Activated CD4-positive, alpha-beta T cell treated with anti-CD3 and anti-CD28 coated beads, Interleukin-2, amount 50 U/mL, for 24 hours (primary cell): ENCODE data around the gene ARHGAP6.
"Not testable (repeated sequence)": the region's sequence is repeated elsewhere in the genome, so short reads cannot be mapped to it uniquely, and the experiment has no call there.

Experiments used
- DNase-seq, 2 donors: peaks; one replicate each; pipeline ENCODE4 v3.0.0-alpha.2; 2020; ENCODE audit warnings: low read depth in 1 of 2, low spot score in 1 of 2

The ARHGAP6 gene

GRCh38 chrX:11257290-11257689, 408.4 kb downstream of the ARHGAP6 start:
- no peak for DNase-seq

- DNase-seq: no peak
These were observed 411.2 kb downstream of the ARHGAP6 start for GRCh38 chrX:11254417-11255109.

GRCh38 chrX:11244636-11245035, 421.1 kb downstream of the ARHGAP6 start:
- DNase-seq: no peak

GRCh38 chrX:11242704-11243103, 423.0 kb downstream of the ARHGAP6 start:
- DNase-seq: no peak

- no peak for DNase-seq
These were observed 424.0 kb downstream of the ARHGAP6 start for GRCh38 chrX:11241720-11242119.

DNA sequence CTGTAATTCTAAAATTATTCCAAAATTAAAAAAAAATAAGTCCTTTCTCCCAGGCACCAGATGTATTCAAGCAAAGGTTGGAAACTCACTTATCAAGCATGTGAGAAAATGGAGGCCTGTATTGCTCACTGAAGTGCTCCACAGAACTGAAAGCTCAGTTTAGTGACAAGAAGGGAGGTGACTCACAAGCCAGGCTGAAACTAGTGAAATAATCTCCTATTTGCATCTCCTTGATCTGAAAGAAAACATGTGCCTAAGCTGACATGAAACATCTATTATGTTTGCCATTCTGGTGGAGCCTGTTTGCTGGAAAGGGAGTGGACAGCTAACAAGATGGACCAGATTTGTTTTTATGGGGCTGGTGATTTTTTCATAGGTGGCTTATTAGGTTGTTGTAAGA, 426.5 kb downstream of the ARHGAP6 start:
- no peak for DNase-seq

- not testable (repeated sequence) for DNase-seq
These were observed 430.3 kb downstream of the ARHGAP6 start for GRCh38 chrX:11235377-11235776.

DNA sequence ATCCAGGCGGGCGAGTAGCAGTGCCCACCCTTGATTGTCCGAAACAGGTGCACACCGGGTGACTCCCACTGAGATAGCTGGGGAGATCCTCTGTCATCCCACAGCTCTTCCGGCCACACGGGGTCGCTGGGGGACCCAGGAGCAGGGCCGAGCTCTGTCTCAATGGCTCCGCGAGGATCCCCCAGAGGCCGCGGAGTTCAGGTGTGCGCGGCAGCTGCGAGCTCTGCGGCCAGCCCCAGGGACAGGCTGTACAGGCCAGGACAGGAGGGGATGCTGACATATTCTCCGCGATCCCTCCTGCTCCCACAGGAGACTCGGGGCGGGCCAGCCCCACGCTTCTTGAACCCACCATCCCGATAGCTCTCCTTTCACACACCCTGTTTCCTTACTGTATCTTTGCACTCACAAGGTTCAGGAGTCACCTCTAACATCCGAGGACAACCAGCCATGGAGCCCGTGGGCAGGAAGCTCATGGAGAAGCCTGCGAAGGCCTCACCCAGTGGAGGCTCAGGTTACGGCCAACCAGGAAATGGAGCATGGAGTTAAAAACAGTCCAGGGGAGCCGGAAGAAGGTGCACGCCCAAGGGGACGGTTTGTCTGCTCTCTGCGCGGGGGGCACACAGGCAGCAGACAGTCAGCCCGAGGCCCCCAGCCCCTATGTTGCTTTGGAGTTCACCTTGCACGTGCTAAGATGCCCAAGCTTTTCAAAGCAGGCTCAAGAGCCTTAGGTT, 450.4 kb downstream of the ARHGAP6 start:
- no peak for DNase-seq

DNA sequence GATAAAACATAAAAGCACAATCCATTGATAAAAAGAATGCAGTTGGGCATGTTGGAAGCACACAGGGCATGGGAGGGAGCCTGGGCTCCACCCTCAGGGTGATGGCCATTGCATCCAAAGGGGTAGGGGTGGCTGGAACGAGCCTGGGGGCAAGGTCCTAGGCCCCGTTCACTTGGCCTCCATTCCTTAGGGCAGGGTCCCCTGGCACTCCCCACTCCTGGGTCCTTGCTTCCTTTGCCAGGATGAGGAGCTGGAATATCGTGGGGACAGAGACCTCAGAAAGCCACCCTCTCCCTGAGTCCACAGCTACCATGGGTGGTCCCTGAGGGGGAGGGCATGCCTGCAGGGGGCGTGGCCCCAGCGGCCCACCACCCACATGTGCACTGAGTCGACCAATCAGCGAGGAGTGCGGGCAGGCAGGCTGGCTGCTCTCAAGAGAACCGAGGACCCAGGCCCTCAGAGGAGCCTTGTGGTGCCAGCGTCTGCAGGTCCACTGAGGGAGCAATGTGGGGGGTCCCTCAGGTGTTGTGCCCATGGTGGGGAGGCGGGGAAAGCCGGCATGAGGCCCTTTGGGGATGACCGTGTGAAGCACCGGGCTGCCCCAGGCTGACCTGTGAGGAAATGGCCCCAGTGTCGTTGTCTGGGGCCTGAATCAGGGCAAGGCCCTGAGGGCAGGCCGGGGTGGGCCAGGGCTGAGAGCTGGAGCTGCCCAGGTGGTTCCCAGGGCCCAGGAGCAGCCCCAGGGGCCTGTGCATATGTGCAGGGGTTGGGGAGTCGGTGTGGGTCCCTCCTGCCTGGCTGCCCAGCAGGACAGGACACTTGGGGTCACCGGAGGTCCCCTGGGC, 451.2 kb downstream of the ARHGAP6 start:
- DNase-seq: no peak

DNA sequence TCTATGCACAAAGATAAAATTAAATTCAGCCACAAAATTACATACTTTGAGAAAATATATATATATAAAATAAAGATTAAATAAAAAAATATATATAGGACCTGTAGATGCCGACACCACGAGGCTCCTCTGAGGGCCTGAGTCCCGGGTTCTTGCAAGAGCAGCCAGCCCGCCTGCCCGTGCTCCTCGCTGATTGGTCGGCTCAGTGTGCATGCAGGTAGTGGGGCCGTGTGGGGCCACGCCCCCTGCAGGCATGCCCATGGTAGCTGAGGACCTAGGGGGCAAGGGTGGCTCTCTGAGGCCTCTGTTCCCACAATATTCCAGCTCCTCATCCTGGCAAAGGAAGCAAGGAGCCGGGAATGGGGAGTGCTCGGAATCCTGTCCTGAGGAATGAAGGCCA, 453.0 kb downstream of the ARHGAP6 start:
- no peak for DNase-seq

- no peak for DNase-seq
These were observed 455.3 kb downstream of the ARHGAP6 start for GRCh38 chrX:11210415-11210801.

GRCh38 chrX:11209798-11210414, 455.8 kb downstream of the ARHGAP6 start:
- no peak for DNase-seq

- no peak for DNase-seq
These were observed 459.0 kb downstream of the ARHGAP6 start for GRCh38 chrX:11206716-11207115.

DNA sequence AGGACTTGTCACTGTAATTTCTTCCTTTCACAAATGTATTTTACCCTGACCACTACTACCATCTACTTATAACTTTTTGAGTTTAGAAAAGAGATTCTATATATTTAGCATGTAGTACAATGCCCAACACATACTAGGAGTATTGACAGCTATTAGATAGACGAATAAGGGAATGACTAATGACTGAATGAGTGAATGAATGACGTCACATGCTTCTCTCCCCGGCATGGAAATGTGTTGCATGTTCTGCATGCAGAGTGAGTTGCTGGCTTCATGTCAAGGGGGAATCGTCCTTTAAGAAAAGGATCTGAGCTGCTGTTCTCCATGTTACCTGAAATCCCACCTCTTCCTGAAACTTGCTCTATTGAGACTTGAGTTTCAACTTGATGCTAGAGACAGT, 459.9 kb downstream of the ARHGAP6 start:
- DNase-seq: no peak

GRCh38 chrX:11197671-11198070, 468.0 kb downstream of the ARHGAP6 start:
- DNase-seq: no peak

DNA sequence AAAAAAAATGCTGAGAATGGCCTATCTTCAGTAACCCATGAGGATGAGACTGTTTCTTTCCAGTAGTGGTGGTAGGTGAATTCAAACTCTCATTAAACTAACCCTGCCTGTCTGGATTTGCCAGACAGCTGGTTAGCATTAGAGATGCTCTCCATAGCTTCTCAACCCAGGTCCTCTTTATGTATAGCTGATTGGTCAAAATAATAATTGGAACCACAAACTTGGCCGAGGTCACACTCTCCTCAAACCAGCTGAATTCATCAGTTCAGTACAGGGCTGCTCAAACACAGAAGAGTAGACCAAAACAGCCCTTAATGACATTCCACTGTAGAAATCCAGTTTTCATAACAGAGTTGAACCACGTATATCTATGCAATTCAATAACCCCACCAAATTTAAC, 469.2 kb downstream of the ARHGAP6 start:
- DNase-seq: no peak

DNA sequence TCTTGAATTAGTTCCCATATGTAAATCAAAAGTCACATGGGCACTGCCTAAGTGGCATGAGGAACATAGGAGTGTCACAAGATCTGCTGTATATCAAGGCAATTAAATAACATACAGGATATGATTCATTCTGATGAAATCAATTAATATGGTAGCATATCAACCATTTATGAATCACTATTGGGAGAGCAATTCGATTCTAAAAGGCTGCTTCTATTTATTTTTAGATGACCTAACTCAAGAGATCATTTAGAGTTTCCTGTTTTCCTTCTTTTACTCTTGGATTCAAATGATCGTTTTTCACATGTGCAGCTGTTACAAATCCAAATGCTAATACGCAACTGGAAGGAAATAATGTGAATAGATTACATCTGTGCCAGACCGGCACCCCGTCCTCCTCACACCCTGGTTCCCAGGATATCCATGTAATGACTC, 472.7 kb downstream of the ARHGAP6 start:
- no peak for DNase-seq

DNA sequence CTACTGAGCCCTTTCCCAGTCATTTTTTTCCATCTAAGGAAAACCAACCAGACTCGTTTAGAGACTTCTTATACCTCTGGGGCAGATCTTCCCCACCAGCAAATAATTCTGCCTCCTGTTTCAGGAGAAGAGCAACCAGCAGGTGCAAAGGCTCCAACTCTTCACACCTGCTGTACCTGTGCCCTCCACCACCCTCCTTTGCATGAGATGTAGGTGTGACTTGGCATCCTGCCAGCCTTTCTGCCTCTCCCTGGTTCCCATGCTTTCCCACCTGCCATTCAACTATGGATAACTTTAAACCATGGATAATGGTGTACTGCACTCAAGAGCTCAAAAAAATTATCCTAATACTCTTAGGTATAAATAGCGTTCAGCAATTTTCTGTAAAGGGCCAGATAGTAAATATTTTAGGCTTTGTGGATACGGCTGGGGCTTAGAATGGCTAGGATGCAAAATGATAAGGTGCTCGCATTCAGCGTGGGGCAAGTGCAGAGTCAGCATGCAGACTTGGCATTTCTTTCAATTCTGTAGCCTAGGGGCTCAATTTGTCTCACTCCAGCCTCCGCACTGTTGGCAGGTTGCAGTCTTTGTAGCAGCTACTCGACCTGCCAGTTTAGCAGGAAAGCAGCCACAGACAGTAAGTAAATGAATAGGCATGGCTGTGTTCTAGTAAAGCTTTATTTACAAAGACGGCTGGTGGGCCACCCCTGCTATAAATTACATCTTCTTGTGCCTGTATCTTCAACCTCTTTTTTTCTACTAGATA, 474.8 kb downstream of the ARHGAP6 start:
- no peak for DNase-seq

DNA sequence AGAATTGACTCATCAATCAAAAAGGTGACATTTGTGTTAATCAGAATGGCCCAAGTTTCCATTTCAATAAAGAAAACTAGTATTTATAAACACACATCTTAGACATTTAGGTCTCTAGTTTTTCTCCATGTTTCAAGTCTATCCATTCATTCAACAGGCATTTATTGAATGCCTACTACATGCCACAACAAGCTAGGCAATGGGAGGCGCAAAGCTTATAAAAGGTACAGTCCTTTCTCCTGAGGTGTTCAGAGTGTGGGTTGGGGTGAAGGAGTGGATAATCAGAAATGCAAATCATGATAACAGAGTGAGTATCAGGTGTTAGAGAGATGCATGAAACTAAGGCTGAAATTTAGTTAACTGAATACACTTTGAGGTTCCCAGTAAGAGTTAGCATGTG, 476.6 kb downstream of the ARHGAP6 start:
- DNase-seq: no peak

- DNase-seq: no peak
These were observed 477.1 kb downstream of the ARHGAP6 start for GRCh38 chrX:11188664-11189063.

- no peak for DNase-seq
These were observed 478.7 kb downstream of the ARHGAP6 start for GRCh38 chrX:11187001-11187400.
